IPS-18c (cell line): ENCODE data around the gene CENPC.
"Not testable (repeated sequence)": the region's sequence is repeated elsewhere in the genome, so short reads cannot be mapped to it uniquely, and the experiment has no call there.

Source experiments
- H3K4me3 ChIP-seq: 2 replicates; pipeline ENCODE4 v1.7.0; 2013; ENCODE audit warnings: low read depth, mild to moderate bottlenecking, low read length, moderate library complexity; ENCODE audit not compliant: insufficient read depth
- H3K9me3 ChIP-seq: one replicate; pipeline ENCODE4 v1.6.1; 2013; ENCODE audit warnings: mild to moderate bottlenecking, low read length, moderate library complexity; ENCODE audit not compliant: control insufficient read depth, insufficient read depth

CENPC gene

GRCh38 chr4:67556436-67556835, 11.1 kb upstream of the CENPC start:
- Histone ChIP-seq H3K9me3 (no peaks in the 10 kb centered on the region), H3K4me3 (no peak overlapping the region)

DNA sequence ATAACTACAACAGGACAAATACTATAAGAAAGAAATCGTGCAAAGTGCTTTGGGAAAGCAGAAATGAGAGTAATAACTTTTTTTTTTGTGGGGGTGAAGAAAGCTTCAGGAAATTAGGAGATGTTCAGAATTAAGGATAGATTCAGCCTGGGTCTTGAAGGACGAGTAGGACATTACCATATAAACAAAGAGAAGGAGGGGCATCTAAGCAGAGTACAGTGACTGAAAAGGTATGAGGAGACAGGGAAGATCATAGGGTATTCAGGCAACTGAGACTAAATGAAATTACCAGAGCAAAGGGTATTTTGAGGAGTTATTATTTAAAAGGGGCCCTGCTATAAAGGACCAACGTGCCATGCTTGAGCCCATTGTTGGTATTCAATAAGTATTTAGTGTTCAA, 10.1 kb upstream of the CENPC start:
- H3K4me3 ChIP-seq: no peak overlapping the region
- no peaks in the 10 kb centered on the region for H3K9me3 ChIP-seq

- Histone ChIP-seq H3K4me3 (no peak overlapping the region), H3K9me3 (no peaks in the 10 kb centered on the region)
Measured at GRCh38 chr4:67554096-67554495, 8.8 kb upstream of the CENPC start.

- H3K4me3 ChIP-seq: not testable (repeated sequence)
Measured at GRCh38 chr4:67552146-67552792, 7.0 kb upstream of the CENPC start.

GRCh38 chr4:67550857-67551256, 5.6 kb upstream of the CENPC start:
- Histone ChIP-seq H3K9me3 (no peaks in the 10 kb centered on the region), H3K4me3 (no peak overlapping the region)

More at GRCh38 chr4:67552146-67552792, 7.0 kb upstream of the CENPC start:
- not testable (repeated sequence) for H3K9me3 ChIP-seq

GRCh38 chr4:67550451-67550850, 5.1 kb upstream of the CENPC start:
- no peaks in the 10 kb centered on the region for H3K9me3 ChIP-seq
- H3K4me3 ChIP-seq: no peak overlapping the region

- no peaks in the 10 kb centered on the region for H3K9me3 ChIP-seq
- H3K4me3 ChIP-seq: no peak overlapping the region
Measured at GRCh38 chr4:67549123-67549522, 3.8 kb upstream of the CENPC start.

DNA sequence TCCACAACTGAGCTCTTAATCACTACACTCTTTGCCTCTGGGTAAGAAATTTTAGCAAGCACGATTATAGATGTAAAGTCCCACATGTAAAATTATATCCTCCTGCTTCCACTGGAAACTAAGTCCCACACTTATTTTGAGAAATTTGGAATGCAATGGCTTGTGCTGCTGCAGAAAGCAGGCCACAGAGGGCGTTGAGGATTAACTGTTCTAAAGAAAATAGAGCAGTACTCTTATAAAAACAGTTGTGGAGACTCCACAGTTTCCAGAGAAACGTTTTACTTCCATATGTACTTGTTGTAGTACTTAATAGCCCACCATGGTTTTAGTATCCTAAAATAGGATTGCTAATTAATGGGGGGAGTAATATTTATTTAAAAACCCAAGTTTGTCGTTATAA, 1.7 kb upstream of the CENPC start:
- H3K9me3 ChIP-seq: no peaks in the 10 kb centered on the region
- no peak overlapping the region for H3K4me3 ChIP-seq

GRCh38 chr4:67546004-67546356, 677 bp upstream of the CENPC start:
- no peak overlapping the region; the same call in 1 of the 2 replicates for H3K4me3 ChIP-seq
- no peaks in the 10 kb centered on the region for H3K9me3 ChIP-seq

- H3K9me3 ChIP-seq: peaks cover 3% of the 10 kb centered on the region
- H3K4me3 ChIP-seq: no peak overlapping the region
Measured at GRCh38 chr4:67542076-67542475, 3.2 kb downstream of the CENPC start.

DNA sequence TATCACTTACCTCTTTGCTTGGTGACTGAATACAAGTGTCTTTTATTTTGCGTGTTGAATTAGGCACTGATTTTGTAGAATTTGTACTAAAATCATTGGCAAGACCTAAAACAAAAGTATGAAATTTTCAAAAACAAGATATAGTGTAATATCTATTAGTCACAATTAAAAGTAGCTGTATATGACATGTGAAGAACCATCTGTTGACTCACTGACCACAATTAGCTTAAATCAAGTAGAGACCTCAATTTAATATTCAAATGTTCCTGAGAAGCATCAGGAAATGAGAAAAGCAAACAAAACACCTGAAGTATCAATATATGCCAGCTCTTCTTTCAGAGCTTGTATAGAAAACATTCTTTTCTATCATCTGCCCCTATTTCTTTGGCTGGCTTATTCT, 5.5 kb downstream of the CENPC start:
- Histone ChIP-seq H3K9me3 (peaks cover 3% of the 10 kb centered on the region), H3K4me3 (no peak overlapping the region)

GRCh38 chr4:67535280-67535840, 9.9 kb downstream of the CENPC start:
- H3K4me3 ChIP-seq: no peak overlapping the region

GRCh38 chr4:67533112-67533511, 12.2 kb downstream of the CENPC start:
- no peaks in the 10 kb centered on the region for H3K9me3 ChIP-seq
- H3K4me3 ChIP-seq: no peak overlapping the region

More at GRCh38 chr4:67535280-67535840, 9.9 kb downstream of the CENPC start:
- H3K9me3 ChIP-seq: peaks cover 3% of the 10 kb centered on the region

- H3K9me3 ChIP-seq, H3K4me3 ChIP-seq: not testable (repeated sequence)
Measured at GRCh38 chr4:67532397-67532796, 12.9 kb downstream of the CENPC start.

- Histone ChIP-seq H3K9me3 (no peaks in the 10 kb centered on the region), H3K4me3 (no peak overlapping the region)
Measured at GRCh38 chr4:67531379-67531962, 13.8 kb downstream of the CENPC start.

GRCh38 chr4:67524140-67524539, 21.2 kb downstream of the CENPC start:
- not testable (repeated sequence) for H3K9me3 ChIP-seq, H3K4me3 ChIP-seq

GRCh38 chr4:67522851-67523671, 22.2 kb downstream of the CENPC start:
- H3K4me3 ChIP-seq: no peak overlapping the region
- no peaks in the 10 kb centered on the region for H3K9me3 ChIP-seq

DNA sequence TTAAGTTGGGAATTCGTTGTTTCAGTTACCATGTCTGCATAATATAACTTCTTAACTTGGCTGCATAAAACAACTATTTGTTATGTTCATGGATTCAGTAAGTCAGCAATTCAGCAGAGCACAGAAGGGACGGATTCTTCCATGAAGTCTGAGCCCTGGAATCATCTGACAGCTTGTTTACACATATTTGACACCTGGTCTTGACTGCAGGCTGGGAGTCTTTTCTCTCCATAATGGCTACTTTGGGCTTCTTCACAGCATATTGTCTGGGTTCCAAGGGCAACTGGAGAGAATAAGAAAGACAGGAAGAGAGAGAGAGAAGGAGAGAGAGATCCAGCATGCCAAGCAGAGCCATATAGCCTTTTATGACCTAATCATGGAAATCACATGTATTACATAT, 23.1 kb downstream of the CENPC start:
- Histone ChIP-seq H3K9me3 (no peaks in the 10 kb centered on the region), H3K4me3 (no peak overlapping the region)
